ENCODE data around the gene RSPH10B2.
"Not testable (repeated sequence)": the region's sequence is repeated elsewhere in the genome, so short reads cannot be mapped to it uniquely, and the experiment has no call there.

GRCh38 chr7:6749335-6749734 is 4.6 kb upstream of the RSPH10B2 start:
- TF ChIP-seq ZNF280C (tag by site-specific recombination; IDR thresholded peaks at IDR 0.05); ATF2 (tag by site-specific recombination; IDR thresholded peaks at IDR 0.05; ENCODE audit: low read depth); ZNF335 (tag by site-specific recombination; conservative IDR thresholded peaks at IDR 0.05); ZBTB17 (tag by site-specific recombination; IDR thresholded peaks at IDR 0.05): not testable (repeated sequence)

All from HEK293 (cell line).